ENCODE results near the gene NISCH. TPM values are rescaled to one million over a fixed set of nuclear protein-coding genes. Genes with fewer than 3 reads are reported as not detected.

The NISCH gene
- total RNA-seq, 1 donor from 2014 or later = 80.5 TPM

GRCh38 chr3:52502001-52502400, 46.6 kb downstream of the NISCH start:
- Histone ChIP-seq H3K9me3 (ENCODE audit: low read depth) (no peaks in the 10 kb centered on the region), H2AFZ (replicated peaks) (no peak overlapping the region), H3F3A (ENCODE audit: low read depth) (no peaks in the 10 kb centered on the region), H3K27ac (no peak overlapping the region), H3K36me3 (no peaks in the 10 kb centered on the region), H3K4me1 (peaks cover 10% of the 10 kb centered on the region), H4K20me1 (ENCODE audit: low read depth) (no peaks in the 10 kb centered on the region), H3K4me3 (no peak overlapping the region), H3K9ac (no peak overlapping the region), H3K27me3 (no peaks in the 10 kb centered on the region), H3K79me2 (ENCODE audit: low read depth) (no peaks in the 10 kb centered on the region), H3K4me2 (no peak overlapping the region)
- Mint-ChIP-seq H3K9me3 (no peaks in the 10 kb centered on the region), H3K4me1 (no peaks in the 10 kb centered on the region), H3K27me3 (ENCODE audit: insufficient read depth, low read depth) (peaks cover 2% of the 10 kb centered on the region), H3K4me3 (no peak overlapping the region), H3K36me3 (no peaks in the 10 kb centered on the region), H3K27ac (no peak overlapping the region)
- no peak for DNase-seq (ENCODE audit: low spot score)
- TF ChIP-seq CTCF (IDR thresholded peaks at IDR 0.05) = no peak
- TF ChIP-seq EZH2 (IDR thresholded peaks at IDR 0.05) = no peak
- TF ChIP-seq EZH2phosphoT487 (IDR thresholded peaks at IDR 0.05) = no peak

- no peak overlapping the region for H3K9ac ChIP-seq
- no peaks in the 10 kb centered on the region for H3K9me3 ChIP-seq (ENCODE audit: low read depth)
- no peaks in the 10 kb centered on the region for H4K20me1 ChIP-seq (ENCODE audit: low read depth)
- peaks cover 19% of the 10 kb centered on the region for H3K4me1 ChIP-seq
- no peaks in the 10 kb centered on the region for H3K36me3 ChIP-seq
- H3K4me3 Mint-ChIP-seq = no peak overlapping the region
- no peak overlapping the region for H3K4me2 ChIP-seq
- H3K27me3 ChIP-seq = no peaks in the 10 kb centered on the region
- peaks cover 2% of the 10 kb centered on the region for H3K27me3 Mint-ChIP-seq (ENCODE audit: insufficient read depth, low read depth)
- H3K79me2 ChIP-seq (ENCODE audit: low read depth) = no peaks in the 10 kb centered on the region
- no peaks in the 10 kb centered on the region for H3K36me3 Mint-ChIP-seq
- TF ChIP-seq EZH2 (IDR thresholded peaks at IDR 0.05) (no peak), CTCF (IDR thresholded peaks at IDR 0.05) (no peak), EZH2phosphoT487 (IDR thresholded peaks at IDR 0.05) (no peak)
- no peak overlapping the region for H2AFZ ChIP-seq (replicated peaks)
- H3K9me3 Mint-ChIP-seq = no peaks in the 10 kb centered on the region
- no peak for DNase-seq (ENCODE audit: low spot score)
- H3K4me1 Mint-ChIP-seq = peaks cover 4% of the 10 kb centered on the region
- no peak overlapping the region for H3K27ac Mint-ChIP-seq
- no peak overlapping the region for H3K4me3 ChIP-seq
- no peak overlapping the region for H3K27ac ChIP-seq
- no peaks in the 10 kb centered on the region for H3F3A ChIP-seq (ENCODE audit: low read depth)
These were observed 47.5 kb downstream of the NISCH start for GRCh38 chr3:52502808-52503350.

- Histone ChIP-seq H3K9ac (no peak overlapping the region), H3F3A (ENCODE audit: low read depth) (no peaks in the 10 kb centered on the region), H3K4me2 (no peak overlapping the region), H3K27me3 (no peaks in the 10 kb centered on the region), H3K9me3 (ENCODE audit: low read depth) (no peaks in the 10 kb centered on the region), H3K4me3 (no peak overlapping the region), H3K36me3 (no peaks in the 10 kb centered on the region), H3K4me1 (peaks cover 19% of the 10 kb centered on the region), H3K79me2 (ENCODE audit: low read depth) (no peaks in the 10 kb centered on the region), H3K27ac (no peak overlapping the region), H2AFZ (replicated peaks) (no peak overlapping the region), H4K20me1 (ENCODE audit: low read depth) (no peaks in the 10 kb centered on the region)
- no peak overlapping the region for H3K4me3 Mint-ChIP-seq
- H3K4me1 Mint-ChIP-seq = peaks cover 6% of the 10 kb centered on the region
- no peak for DNase-seq (ENCODE audit: low spot score)
- H3K9me3 Mint-ChIP-seq = no peaks in the 10 kb centered on the region
- H3K27ac Mint-ChIP-seq = no peak overlapping the region
- H3K27me3 Mint-ChIP-seq (ENCODE audit: insufficient read depth, low read depth) = peaks cover 2% of the 10 kb centered on the region
- TF ChIP-seq CTCF (IDR thresholded peaks at IDR 0.05) (no peak), EZH2phosphoT487 (IDR thresholded peaks at IDR 0.05) (no peak), EZH2 (IDR thresholded peaks at IDR 0.05) (no peak)
- no peaks in the 10 kb centered on the region for H3K36me3 Mint-ChIP-seq
These were observed 48.5 kb downstream of the NISCH start for GRCh38 chr3:52503788-52504424.
